Nephron (organoid): ENCODE data around the gene TIMP3.
A peak's percentile ranks its signal among the peaks of the same experiment; 100 is the strongest.

Experiments
- H3K27ac Mint-ChIP-seq, 3 experiments: 2 replicates each; pipeline ENCODE4 v1.8.0; 2020; ENCODE audit warnings: mixed read lengths in 3 of 3, mild to moderate bottlenecking in 2 of 3, moderate library complexity in 1 of 3
- H3K27me3 Mint-ChIP-seq: 2 replicates; pipeline ENCODE4 v1.8.0; 2021; ENCODE audit warnings: low read depth, mild to moderate bottlenecking, moderate library complexity, mixed read lengths
- H3K36me3 Mint-ChIP-seq: 2 replicates; pipeline ENCODE4 v1.8.0; 2020; ENCODE audit warnings: low read depth, mixed read lengths
- H3K4me1 Mint-ChIP-seq: 2 replicates; pipeline ENCODE4 v1.8.0; 2020; ENCODE audit warnings: mixed read lengths
- H3K4me3 Mint-ChIP-seq, 3 experiments: 2 replicates each; pipeline ENCODE4 v1.8.0; 2020; ENCODE audit warnings: mild to moderate bottlenecking in 3 of 3, mixed read lengths in 3 of 3, moderate library complexity in 2 of 3
- H3K9me3 Mint-ChIP-seq: 2 replicates; pipeline ENCODE4 v1.8.0; 2020; ENCODE audit warnings: mixed read lengths
- CTCF ChIP-seq, 3 experiments: fragments of 200-600 bp; sonication (generic); IDR thresholded peaks; one replicate each; pipeline ENCODE4 v1.5.0; 2021; ENCODE audit warnings: antibody characterized with exemption in 3 of 3; ENCODE audit not compliant: unreplicated experiment in 3 of 3

TIMP3 gene

GRCh38 chr22:32858957-32859356 is 57.5 kb downstream of the TIMP3 start:
- no peak for TF ChIP-seq CTCF (IDR thresholded peaks at IDR 0.05; ENCODE audit: unreplicated experiment in 3 of 3)
- peaks cover 4% of the 10 kb centered on the region for H3K27me3 Mint-ChIP-seq
- no peaks in the 10 kb centered on the region for H3K9me3 Mint-ChIP-seq
- peaks cover 13% of the 10 kb centered on the region for H3K4me1 Mint-ChIP-seq
- peaks cover 66% of the 10 kb centered on the region for H3K36me3 Mint-ChIP-seq
- no peak overlapping the region for H3K4me3 Mint-ChIP-seq
- no peak overlapping the region for H3K27ac Mint-ChIP-seq

GRCh38 chr22:32859743-32860142 is 58.2 kb downstream of the TIMP3 start:
- no peak overlapping the region for H3K4me3 Mint-ChIP-seq
- H3K4me1 Mint-ChIP-seq = peaks cover 13% of the 10 kb centered on the region
- peaks cover 1% of the 10 kb centered on the region for H3K27me3 Mint-ChIP-seq
- TF ChIP-seq CTCF (IDR thresholded peaks at IDR 0.05; ENCODE audit: unreplicated experiment in 3 of 3) = no peak
- H3K36me3 Mint-ChIP-seq = peaks cover 60% of the 10 kb centered on the region
- H3K27ac Mint-ChIP-seq = no peak overlapping the region
- no peaks in the 10 kb centered on the region for H3K9me3 Mint-ChIP-seq

- TF ChIP-seq CTCF (IDR thresholded peaks at IDR 0.05; ENCODE audit: unreplicated experiment in 3 of 3) = no peak
- Mint-ChIP-seq H3K27ac (no peak overlapping the region), H3K4me3 (no peak overlapping the region), H3K9me3 (no peaks in the 10 kb centered on the region), H3K27me3 (no peaks in the 10 kb centered on the region), H3K36me3 (peaks cover 53% of the 10 kb centered on the region), H3K4me1 (peaks cover 13% of the 10 kb centered on the region)
Observed at GRCh38 chr22:32861330-32861729, 59.8 kb downstream of the TIMP3 start.

GRCh38 chr22:32862083-32862482 is 60.6 kb downstream of the TIMP3 start:
- Mint-ChIP-seq H3K4me1 (peaks cover 13% of the 10 kb centered on the region), H3K27me3 (no peaks in the 10 kb centered on the region), H3K36me3 (peaks cover 48% of the 10 kb centered on the region), H3K4me3 (no peak overlapping the region), H3K27ac (no peak overlapping the region), H3K9me3 (no peaks in the 10 kb centered on the region)
- no peak for TF ChIP-seq CTCF (IDR thresholded peaks at IDR 0.05; ENCODE audit: unreplicated experiment in 3 of 3)

- Mint-ChIP-seq H3K4me3 (no peak overlapping the region), H3K27ac (peak overlapping the region in 2 of 3 experiments; percentile 5 to 37), H3K27me3 (no peaks in the 10 kb centered on the region), H3K4me1 (peaks cover 13% of the 10 kb centered on the region), H3K36me3 (peaks cover 39% of the 10 kb centered on the region), H3K9me3 (no peaks in the 10 kb centered on the region)
- TF ChIP-seq CTCF (IDR thresholded peaks at IDR 0.05; ENCODE audit: unreplicated experiment in 3 of 3) = no peak
Observed at GRCh38 chr22:32862936-32863661, 61.6 kb downstream of the TIMP3 start.

GRCh38 chr22:32864041-32864440 is 62.5 kb downstream of the TIMP3 start:
- peaks cover 13% of the 10 kb centered on the region for H3K4me1 Mint-ChIP-seq
- no peaks in the 10 kb centered on the region for H3K9me3 Mint-ChIP-seq

More at GRCh38 chr22:32864041-32864440, 62.5 kb downstream of the TIMP3 start:
- Mint-ChIP-seq H3K27me3 (no peaks in the 10 kb centered on the region), H3K27ac (no peak overlapping the region), H3K4me3 (no peak overlapping the region), H3K36me3 (peaks cover 34% of the 10 kb centered on the region)
- no peak for TF ChIP-seq CTCF (IDR thresholded peaks at IDR 0.05; ENCODE audit: unreplicated experiment in 3 of 3)
